GM21723 (cell line): ENCODE measurements around the gene ARID5A.
A peak's percentile ranks its signal among the peaks of the same experiment; 100 is the strongest.
"Not testable (repeated sequence)": the region's sequence is repeated elsewhere in the genome, so short reads cannot be mapped to it uniquely, and the experiment has no call there.

ENCODE experiments used
- ATAC-seq: cut with Tn5 transposase; IDR thresholded peaks from one replicate; pipeline ENCODE4 v1.9.1; 2021; ENCODE audit warnings: mild to moderate bottlenecking, moderate library complexity; ENCODE audit not compliant: unreplicated experiment

Gene ARID5A, protein sequence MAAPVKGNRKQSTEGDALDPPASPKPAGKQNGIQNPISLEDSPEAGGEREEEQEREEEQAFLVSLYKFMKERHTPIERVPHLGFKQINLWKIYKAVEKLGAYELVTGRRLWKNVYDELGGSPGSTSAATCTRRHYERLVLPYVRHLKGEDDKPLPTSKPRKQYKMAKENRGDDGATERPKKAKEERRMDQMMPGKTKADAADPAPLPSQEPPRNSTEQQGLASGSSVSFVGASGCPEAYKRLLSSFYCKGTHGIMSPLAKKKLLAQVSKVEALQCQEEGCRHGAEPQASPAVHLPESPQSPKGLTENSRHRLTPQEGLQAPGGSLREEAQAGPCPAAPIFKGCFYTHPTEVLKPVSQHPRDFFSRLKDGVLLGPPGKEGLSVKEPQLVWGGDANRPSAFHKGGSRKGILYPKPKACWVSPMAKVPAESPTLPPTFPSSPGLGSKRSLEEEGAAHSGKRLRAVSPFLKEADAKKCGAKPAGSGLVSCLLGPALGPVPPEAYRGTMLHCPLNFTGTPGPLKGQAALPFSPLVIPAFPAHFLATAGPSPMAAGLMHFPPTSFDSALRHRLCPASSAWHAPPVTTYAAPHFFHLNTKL

GRCh38 chr2:96536445-96537065, at the start of gene ARID5A:
Gene ARID5A, plus strand, starts transcription at chr2:96536752. Its CDS starts 75 bp downstream, at chr2:96536827.
- ATAC-seq, result peak; percentile 58

- ATAC-seq, result no peak
Measured at GRCh38 chr2:96489261-96489660, 47.3 kb upstream of the ARID5A start.

GRCh38 chr2:96489663-96490062, 46.9 kb upstream of the ARID5A start:
- ATAC-seq, result no peak

- no peak for ATAC-seq
Measured at GRCh38 chr2:96491860-96492497, 44.6 kb upstream of the ARID5A start.

DNA sequence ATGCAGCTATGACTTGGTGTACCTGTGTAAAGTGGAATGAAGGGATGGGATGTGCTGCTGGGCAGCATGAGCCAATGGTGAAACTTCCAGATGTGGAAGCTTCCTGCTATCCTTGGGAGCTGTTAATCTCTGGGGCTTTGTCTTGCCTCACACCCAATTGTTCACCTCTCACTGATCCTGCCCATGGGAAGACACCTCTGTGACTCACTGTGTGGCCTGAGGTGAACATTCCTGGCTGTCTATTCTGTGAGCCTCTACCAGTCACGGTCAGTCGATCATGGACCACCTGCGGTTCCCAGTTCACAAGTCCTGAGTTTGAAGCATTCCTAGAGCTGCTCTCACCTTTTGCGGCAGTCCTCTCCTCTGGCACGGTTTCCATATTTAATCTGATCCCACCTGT, 43.5 kb upstream of the ARID5A start:
- ATAC-seq, result no peak

DNA sequence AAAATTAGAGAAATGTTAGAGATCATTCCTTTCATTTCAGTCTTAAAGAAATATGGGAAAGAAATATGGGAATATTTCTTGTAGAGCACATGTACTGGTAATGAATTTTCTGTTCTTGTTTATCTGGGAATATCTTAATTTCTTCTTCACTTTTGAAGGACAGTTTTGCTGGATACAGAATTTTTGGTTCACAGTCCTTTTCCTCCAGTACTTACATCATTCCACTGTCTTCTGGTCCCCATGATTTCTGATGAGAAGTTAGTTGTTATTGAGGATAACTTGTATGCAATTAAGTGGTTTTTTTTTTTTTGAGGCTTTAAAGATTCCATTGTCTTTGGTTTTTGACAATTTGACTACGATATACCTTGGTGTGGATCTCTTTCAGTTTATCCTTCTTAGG, 42.4 kb upstream of the ARID5A start:
- ATAC-seq, result no peak

GRCh38 chr2:96495982-96496629, 40.4 kb upstream of the ARID5A start:
- ATAC-seq, result no peak

GRCh38 chr2:96498021-96498431, 38.5 kb upstream of the ARID5A start:
- no peak for ATAC-seq

DNA sequence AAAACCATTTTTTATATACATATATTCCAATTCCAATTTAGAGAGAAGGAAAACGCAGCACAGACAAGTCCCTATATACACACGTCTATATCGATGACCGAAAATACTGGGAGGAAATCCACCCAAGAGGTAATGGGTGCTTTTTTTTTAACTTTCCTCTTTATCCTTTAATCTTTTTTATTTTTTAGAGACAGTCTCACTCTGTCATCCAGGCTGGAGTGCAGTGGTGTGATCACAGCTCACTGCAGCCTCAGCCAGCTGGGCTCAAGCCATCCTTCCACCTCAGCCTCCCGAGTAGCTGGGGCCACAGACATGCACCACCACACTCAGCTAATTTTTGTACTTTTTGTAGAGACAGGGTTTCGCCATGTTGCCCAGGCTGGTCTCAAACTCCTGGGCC, 37.9 kb upstream of the ARID5A start:
- ATAC-seq, result not testable (repeated sequence)

DNA sequence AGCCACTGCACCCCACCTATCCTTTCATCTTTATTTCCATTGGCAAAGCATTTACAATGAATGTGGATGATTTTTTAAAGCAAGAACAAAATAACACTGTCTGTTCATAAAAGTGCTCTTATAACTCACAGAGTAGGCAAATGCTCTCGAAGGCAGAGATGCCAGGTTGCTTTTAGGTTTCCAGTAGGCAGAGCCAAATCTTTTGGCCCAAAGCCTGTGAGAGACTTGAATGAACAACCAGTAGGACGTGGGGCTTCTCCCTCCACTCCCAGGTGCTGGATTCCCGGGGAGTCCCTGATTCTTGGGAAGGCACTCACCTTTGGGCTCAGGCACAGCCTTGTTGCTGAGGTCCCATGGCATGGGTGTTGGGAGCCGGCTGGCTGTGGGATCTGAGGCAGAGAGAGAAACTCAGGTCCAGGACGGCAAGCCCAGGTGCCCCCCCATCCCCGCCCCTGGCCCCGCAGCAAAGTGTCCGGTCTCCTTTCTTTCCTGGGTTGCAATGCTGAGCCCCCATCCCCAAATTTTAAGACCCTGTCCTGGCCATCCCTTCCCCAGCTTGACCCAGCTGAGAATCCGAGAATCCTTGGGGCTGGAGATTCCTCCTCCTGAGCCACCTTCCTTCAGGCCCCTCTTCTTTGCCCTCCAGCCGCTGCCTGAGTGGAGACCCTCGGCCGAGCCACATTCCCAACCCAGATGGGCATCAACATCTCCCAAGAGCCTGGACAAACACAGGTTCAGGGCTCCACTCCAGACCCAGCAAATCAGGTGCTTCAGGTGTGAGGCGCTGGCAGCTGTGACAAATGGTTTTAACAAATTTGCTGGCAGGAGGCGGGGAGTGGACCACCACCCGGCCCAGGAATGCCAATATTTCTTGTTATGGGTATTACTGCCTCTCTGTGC, 37.2 kb upstream of the ARID5A start:
- no peak for ATAC-seq

DNA sequence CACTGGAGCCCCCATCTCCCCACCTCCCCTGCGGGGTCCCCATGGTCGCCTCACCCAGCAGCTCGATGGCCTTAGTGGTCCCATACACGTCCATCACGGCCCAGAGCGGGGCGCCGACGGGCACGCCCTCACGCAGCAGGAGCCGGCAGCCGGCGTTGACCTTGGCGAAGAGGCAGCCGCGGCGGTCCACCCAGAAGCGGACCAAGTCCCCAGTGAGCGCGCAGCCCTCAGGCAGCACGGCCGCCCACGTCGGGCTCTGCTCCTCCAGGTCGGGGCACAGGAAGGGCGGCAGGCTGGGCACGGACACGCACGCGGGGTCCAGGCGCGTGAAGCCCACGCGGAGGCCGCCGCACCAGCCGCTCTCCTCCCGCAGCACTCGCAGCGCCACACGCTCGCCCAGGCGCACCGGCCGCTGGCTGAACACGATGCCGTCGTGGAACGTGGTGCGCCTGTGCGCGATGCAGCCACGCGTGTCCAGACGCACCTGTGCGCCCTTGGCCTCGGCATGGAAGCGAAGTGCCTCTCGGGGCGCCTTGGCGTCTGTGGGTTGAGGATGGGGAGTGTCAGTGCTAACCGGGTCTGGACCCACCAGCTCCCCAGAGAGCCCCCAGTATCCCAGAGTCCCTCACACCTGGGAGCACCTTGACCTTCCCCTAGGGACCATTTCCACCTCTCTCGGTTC, 36.0 kb upstream of the ARID5A start:
- no peak for ATAC-seq

GRCh38 chr2:96501471-96501874, 35.1 kb upstream of the ARID5A start:
- peak; percentile 44 for ATAC-seq

DNA sequence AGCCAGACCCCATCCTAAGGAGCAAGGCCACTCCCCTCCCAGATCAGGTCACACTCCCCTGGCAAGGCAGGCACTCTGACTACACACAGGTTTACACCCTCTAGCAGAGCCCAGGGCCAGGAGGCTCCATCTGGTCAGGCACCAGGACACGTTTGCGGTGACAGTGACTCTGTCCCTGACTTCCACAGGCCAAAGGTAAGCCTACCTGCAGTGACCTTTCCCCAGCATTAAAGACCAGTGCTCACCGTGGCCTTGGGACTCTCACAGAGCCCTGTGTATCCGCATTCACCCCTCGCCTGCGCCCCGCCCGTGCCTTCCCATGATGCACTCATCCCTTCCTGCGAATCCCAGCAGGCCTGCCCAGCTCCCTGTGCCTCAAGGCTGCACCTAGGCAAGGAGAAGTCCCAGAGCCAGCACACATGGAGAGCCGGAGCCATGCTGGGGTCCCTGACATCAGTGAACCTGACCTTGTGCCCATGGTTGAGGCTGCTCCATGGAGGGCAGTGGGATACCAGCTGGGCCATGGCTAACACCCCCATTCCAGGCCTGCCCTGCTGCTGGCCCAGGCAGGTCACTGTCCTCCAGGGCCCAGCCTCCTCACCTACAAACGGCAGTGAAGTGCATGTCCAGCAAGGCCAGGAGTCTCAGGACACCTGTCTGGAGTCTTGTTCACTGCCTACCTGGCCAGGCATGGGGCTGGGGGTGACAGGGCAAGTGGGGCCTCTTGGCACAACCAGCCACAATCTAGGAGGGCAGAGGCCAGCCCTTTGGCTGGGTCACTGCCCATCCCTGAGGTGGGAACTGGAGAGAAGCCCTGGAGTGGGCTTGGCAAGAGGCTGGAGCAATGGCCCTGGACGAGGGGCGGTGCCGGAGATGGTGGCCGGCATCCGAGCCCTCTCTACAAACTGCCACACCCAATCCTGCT, 34.4 kb upstream of the ARID5A start:
- no peak for ATAC-seq

GRCh38 chr2:96502891-96503636, 33.5 kb upstream of the ARID5A start:
- ATAC-seq, result no peak

DNA sequence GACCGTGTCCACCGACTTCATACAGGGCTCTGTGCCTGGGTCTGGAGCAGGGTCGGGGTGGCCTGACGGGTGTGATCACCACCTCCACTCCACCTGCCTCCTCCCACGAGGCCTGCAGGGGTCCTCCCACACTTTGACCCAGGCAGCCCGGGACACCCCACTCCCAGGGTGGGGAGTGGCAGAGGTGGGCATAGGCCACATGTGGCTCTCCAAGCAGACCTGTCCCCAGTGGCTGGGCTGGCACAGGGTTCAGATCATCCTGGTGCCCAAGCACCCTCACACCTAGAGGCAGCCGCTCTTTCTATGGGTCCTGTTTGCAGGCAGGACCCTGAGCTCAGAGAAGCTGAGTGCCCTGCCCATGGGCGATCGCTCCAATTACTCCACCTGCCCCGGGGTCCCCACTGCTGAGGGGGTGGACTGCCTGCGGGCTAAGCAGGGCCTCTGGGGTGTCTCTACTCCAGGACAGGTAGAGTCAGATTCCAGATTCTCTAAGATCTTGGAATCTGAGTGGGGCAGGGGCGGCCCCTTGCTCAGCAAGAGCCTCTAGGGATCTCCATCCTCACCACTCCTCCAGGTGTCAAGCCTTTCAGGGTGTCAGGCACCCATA, 32.8 kb upstream of the ARID5A start:
- ATAC-seq, result no peak

DNA sequence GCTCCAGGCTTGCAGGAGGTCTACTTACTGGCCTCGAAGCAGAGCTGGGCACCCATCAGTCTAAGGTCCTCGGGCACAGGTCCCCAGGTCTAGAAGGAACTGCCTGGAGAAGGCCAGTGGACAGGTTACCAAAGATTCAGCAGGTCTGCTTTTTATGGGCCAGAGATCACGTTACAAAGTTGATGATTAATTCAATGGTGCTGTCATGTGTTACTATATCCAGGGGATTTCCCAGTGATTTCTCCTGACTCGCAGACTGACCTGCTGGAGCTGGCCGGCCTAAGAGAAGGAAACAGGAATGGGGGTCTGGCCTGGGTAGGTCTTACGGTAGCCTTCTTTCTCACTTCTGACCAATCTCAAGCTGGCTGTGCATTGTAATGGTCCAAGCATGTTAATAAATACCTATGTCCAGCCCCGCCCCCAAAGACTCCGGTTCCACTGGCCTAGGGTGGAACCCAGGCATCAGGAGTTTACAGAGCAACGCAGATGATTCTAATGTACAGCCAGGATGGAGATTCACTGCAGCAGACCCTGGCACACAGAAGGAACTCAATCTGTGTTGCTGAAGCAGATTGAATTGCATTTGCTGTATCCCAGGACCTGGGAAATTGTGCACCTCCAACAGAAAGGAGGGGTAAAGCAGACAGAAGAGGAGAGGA, 31.2 kb upstream of the ARID5A start, which contains the start of gene NEURL3:
NEURL3 (minus strand) TSS at position 127 of the 659 bp plus-strand sequence; CDS start at position 56, 71 bp downstream.
- no peak for ATAC-seq
